ENCODE measurements around the gene JAK1.
"Not testable (repeated sequence)": the region's sequence is repeated elsewhere in the genome, so short reads cannot be mapped to it uniquely, and the experiment has no call there.

Gene JAK1

GRCh38 chr1:64820572-64820971 is 145.8 kb downstream of the JAK1 start:
- ATAC-seq (ENCODE audit: low read depth); H3K4me1 Mint-ChIP-seq; H3K36me3 Mint-ChIP-seq; H3K9me3 Mint-ChIP-seq; DNase-seq (ENCODE audit: low spot score in 2 of 2); H3K4me3 Mint-ChIP-seq; H3K27ac Mint-ChIP-seq; H3K27me3 Mint-ChIP-seq: not testable (repeated sequence)

GRCh38 chr1:64817364-64817763 is 149.0 kb downstream of the JAK1 start:
- H3K4me1 Mint-ChIP-seq; DNase-seq (ENCODE audit: low spot score in 2 of 2); H3K9me3 Mint-ChIP-seq; H3K27me3 Mint-ChIP-seq; H3K4me3 Mint-ChIP-seq; H3K27ac Mint-ChIP-seq; H3K36me3 Mint-ChIP-seq; ATAC-seq (ENCODE audit: low read depth): not testable (repeated sequence)

GRCh38 chr1:64814427-64814826 is 151.9 kb downstream of the JAK1 start:
- no peak for ATAC-seq (ENCODE audit: low read depth)
- DNase-seq (ENCODE audit: low spot score in 2 of 2), result no peak
- Mint-ChIP-seq H3K27ac (no peak overlapping the region), H3K4me3 (no peak overlapping the region), H3K27me3 (peaks cover 2% of the 10 kb centered on the region), H3K9me3 (no peaks in the 10 kb centered on the region), H3K36me3 (peaks cover 7% of the 10 kb centered on the region), H3K4me1 (no peaks in the 10 kb centered on the region)

GRCh38 chr1:64811131-64811530 is 155.2 kb downstream of the JAK1 start:
- H3K4me3 Mint-ChIP-seq, result no peak overlapping the region
- ATAC-seq (ENCODE audit: low read depth), result no peak
- no peak overlapping the region for H3K27ac Mint-ChIP-seq
- no peak for DNase-seq (ENCODE audit: low spot score in 2 of 2)
- H3K9me3 Mint-ChIP-seq, result no peaks in the 10 kb centered on the region
- peaks cover under 1% of the 10 kb centered on the region for H3K36me3 Mint-ChIP-seq
- no peaks in the 10 kb centered on the region for H3K27me3 Mint-ChIP-seq
- no peaks in the 10 kb centered on the region for H3K4me1 Mint-ChIP-seq

GRCh38 chr1:64810001-64810400 is 156.3 kb downstream of the JAK1 start:
- ATAC-seq (ENCODE audit: low read depth) (no peak), DNase-seq (ENCODE audit: low spot score in 2 of 2) (no peak)
- no peaks in the 10 kb centered on the region for H3K36me3 Mint-ChIP-seq
- no peaks in the 10 kb centered on the region for H3K27me3 Mint-ChIP-seq
- H3K4me3 Mint-ChIP-seq, result no peak overlapping the region
- H3K4me1 Mint-ChIP-seq, result no peaks in the 10 kb centered on the region
- H3K27ac Mint-ChIP-seq, result no peak overlapping the region
- no peaks in the 10 kb centered on the region for H3K9me3 Mint-ChIP-seq

GRCh38 chr1:64809309-64809708 is 157.0 kb downstream of the JAK1 start:
- Mint-ChIP-seq H3K9me3 (no peaks in the 10 kb centered on the region), H3K27me3 (no peaks in the 10 kb centered on the region), H3K36me3 (no peaks in the 10 kb centered on the region), H3K4me1 (no peaks in the 10 kb centered on the region), H3K4me3 (no peak overlapping the region), H3K27ac (no peak overlapping the region)
- ATAC-seq (ENCODE audit: low read depth) (no peak), DNase-seq (ENCODE audit: low spot score in 2 of 2) (no peak)

- no peaks in the 10 kb centered on the region for H3K27me3 Mint-ChIP-seq
- ATAC-seq (ENCODE audit: low read depth) (no peak), DNase-seq (ENCODE audit: low spot score in 2 of 2) (no peak)
- H3K4me1 Mint-ChIP-seq, result peaks cover 3% of the 10 kb centered on the region
- H3K27ac Mint-ChIP-seq, result no peak overlapping the region
- no peak overlapping the region for H3K4me3 Mint-ChIP-seq
- H3K9me3 Mint-ChIP-seq, result no peaks in the 10 kb centered on the region
- no peaks in the 10 kb centered on the region for H3K36me3 Mint-ChIP-seq
These were observed 164.4 kb downstream of the JAK1 start for GRCh38 chr1:64801851-64802523.

GRCh38 chr1:64798872-64799271 is 167.5 kb downstream of the JAK1 start:
- ATAC-seq (ENCODE audit: low read depth), result no peak

GRCh38 chr1:64790832-64791487 is 175.4 kb downstream of the JAK1 start:
- H3K4me1 Mint-ChIP-seq, result peaks cover 7% of the 10 kb centered on the region
- ATAC-seq (ENCODE audit: low read depth) (no peak), DNase-seq (ENCODE audit: low spot score in 2 of 2) (no peak)
- peaks cover 8% of the 10 kb centered on the region for H3K9me3 Mint-ChIP-seq
- no peaks in the 10 kb centered on the region for H3K27me3 Mint-ChIP-seq
- no peak overlapping the region for H3K27ac Mint-ChIP-seq
- H3K36me3 Mint-ChIP-seq, result peaks cover 14% of the 10 kb centered on the region
- H3K4me3 Mint-ChIP-seq, result no peak overlapping the region

More at GRCh38 chr1:64798872-64799271, 167.5 kb downstream of the JAK1 start:
- no peaks in the 10 kb centered on the region for H3K9me3 Mint-ChIP-seq
- no peaks in the 10 kb centered on the region for H3K36me3 Mint-ChIP-seq
- no peak overlapping the region for H3K4me3 Mint-ChIP-seq
- peaks cover 3% of the 10 kb centered on the region for H3K4me1 Mint-ChIP-seq
- H3K27ac Mint-ChIP-seq, result no peak overlapping the region
- no peaks in the 10 kb centered on the region for H3K27me3 Mint-ChIP-seq
- DNase-seq (ENCODE audit: low spot score in 2 of 2), result no peak

Measured in memory B cell (primary cell).